HL-60/S4 (cell line): ENCODE data around the gene CHST11.

ENCODE experiments used
- in situ Hi-C: fragments of 300-500 bp; cut with MboI; formaldehyde crosslinking; loops from 2 replicates; pipeline ENCODE4 v1.14.3; 2022; ENCODE audit warnings: low sequenced_read_pairs

CHST11 gene

DNA sequence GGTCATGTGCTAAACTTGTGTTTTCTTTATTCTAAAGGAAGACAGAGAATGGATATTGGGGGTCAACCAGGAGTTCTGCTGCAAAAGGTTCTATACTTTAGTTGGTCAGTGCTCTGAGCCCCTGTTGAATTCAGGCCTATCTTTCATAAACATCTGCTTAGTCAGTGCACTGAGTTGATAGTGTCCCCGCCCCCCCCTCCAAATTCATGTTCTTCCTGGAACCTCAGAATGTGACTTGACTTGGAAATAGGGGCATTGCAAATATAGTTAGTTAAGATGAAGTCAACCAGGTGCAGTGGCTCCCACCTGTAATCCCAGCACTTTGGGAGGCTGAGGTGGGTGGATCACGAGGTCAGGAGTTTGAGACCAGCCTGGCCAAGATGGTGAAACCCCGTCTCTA lies 23.3 kb downstream of the CHST11 start:
- in situ Hi-C loops = no loop called here

DNA sequence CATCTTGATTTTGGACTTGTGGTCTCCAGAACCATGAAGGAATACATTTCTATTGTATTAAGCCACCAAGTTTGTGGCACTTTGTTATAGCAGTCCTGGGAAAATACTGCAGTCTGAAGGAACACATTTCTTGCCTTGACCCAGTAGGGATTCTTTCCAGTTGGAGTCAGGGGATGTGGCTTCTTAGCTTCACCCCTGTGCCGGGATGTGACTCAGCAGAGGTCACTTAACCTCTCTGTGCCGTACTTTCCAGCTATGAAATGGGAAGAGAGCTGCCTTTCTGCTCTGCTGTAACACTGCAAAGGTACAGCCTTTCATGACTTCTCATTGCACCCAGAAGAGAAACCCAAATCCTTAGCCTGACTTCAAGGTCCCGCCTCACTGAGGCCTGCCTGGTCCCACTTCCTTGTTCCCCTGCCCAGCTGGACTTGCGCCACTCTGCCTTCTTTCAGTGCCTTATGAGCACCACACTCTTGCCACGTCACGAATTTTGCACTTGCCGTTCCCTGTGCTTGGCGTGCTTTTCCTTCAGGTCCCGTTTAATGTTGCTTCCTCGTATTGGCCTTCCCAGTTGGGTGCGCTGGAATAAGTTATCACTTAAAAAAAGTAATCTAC lies 24.2 kb downstream of the CHST11 start:
- in situ Hi-C loops = no loop called here

DNA sequence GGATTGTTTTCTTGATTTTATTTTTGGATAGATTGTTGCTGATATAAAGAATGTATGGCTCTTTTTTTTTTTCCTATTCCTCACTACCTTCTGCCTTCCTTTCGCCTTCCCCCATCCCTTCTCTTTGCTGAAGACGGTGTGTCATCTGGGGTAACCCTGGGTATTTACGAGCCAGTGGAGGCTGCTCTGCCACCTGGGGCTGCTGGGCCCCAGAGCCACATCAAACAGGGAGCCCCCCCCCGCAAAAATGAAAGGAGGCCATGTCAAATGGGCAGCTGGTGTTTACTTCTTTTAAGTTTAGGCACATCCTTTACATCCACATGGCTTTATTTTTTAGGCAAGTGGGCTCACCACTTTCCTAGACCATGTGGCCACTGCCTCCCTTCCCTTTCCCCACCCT lies 25.4 kb downstream of the CHST11 start:
- in situ Hi-C loops = no loop called here

DNA sequence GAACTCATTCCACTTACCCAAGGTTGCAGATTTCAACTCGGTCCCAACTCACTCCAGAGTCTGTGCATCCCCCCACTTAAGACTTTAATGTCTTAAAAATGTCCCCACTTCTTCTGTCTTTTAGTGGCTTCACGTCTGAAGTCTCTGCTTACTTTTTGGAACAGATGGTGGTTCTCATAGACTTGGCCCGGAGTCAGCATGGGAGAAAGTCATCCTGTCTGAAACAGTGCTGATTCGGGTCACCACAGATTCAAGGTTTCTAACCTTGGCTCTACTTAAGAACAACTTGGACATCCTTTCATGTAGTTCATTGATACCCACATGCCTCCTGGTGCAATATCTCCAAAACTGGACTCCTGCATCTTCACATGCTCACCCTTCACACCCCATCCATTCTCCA lies 26.0 kb downstream of the CHST11 start:
- in situ Hi-C loops = no loop called here

DNA sequence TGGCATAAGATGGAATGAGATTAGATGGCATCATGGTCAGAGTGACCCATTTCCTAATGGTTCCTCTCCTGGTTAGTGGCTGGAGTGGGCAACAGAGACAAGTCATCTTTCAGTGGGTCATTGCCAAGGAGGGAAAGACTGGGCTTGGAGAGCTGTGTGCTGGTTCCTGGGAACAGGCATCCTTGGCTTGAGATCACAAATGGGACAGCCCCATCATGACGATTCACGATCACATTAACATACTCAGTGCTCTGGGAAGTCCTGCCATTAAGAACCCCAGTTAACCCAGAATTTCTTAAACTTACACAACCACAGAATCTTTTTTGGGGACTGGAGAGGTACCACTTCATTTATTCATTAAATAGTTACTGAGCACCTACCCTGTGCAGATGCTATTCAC lies 27.3 kb downstream of the CHST11 start:
- in situ Hi-C loops = no loop called here

DNA sequence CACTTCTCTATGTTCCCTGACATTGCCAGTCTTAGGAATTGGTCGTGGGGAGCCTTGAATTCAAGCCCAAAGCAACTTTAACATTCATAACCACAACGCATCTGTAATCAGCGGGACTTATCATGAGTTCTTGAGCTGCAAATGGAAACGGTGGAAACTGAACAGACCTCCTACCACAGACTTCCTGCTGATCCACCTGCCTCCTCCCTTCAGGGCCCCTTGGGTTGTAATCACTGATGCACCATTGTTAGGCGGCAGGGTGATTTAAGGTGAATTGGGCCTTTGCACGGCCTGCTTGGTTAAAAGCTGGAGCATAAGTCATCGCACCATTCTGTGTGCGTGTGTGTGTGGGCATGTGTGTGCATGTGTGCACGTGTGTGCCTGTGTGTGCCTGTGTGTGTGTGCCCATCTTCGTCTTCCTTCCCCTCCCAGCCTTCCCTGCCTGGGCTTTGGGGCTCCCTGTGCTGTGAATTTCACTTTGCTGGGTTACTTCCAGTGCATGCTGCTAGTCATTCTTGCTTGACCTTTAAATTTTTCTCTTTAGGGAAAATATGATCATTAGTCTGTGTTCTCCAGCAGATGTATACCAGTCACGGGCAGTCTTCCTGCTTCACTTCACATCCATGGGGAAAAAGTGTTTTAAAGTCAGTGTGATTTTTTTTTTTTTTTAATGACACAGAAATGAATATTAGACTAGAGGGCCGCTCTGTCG lies 29.1 kb downstream of the CHST11 start:
- in situ Hi-C loops = no loop called here

DNA sequence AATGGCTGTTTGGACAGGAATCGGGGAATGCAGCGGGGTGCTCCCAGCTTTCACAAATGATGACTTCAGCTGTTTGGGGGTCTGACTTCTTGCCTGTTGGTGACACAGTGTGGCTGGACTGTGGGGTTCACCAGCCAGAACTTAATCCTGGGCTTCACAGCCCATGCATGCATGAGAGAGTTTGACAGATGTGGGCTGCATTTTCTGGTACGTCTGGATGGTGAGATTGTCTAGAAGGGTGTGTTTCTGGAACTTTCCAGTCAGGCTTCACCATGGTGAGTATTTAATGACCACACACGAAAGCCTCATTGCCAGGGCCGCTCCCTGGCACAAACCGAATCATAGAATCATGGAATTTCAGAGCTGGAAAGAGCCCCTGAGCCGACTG lies 29.6 kb downstream of the CHST11 start:
- in situ Hi-C loops = no loop called here

DNA sequence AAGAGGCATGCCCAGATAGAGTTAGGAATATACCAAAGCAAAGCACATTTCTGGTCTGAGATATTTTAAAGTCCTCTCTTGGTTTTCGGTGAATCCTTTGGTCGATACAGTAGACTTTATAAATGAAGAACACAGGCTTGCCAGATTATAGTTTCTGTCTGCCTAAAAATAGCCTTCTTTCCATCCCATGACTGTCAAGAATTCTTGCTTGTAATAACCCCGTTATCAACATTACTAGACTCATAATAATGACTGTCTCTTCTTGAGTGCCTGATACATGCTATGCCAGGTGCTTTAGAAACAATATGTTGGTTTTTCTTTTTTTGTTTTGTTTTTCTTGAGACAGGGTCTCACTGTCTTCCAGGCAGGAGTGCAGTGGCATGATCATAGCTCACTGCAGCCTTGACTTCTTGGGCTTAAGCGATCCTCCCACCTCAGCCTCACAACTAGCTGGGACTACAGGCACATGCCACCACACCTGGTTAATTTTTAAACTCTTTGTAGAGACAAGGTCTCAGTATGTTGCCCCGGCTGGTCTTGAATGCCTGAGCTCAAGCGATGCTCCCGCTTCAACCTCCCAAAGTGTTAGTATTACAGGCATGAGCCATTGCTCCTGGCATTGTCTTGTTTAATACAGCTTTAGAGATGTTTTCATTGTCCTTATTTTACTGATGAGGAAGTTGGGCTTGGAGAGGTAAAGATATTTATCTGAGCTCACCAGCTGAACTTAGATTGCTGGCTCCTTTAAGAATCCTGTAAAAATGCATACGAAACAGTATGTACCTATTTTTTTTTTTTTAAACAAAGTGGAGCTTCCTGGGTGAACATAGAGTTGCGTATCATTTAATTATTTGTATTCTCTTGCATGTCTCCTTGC lies 30.4 kb downstream of the CHST11 start:
- in situ Hi-C loops = no loop called here

DNA sequence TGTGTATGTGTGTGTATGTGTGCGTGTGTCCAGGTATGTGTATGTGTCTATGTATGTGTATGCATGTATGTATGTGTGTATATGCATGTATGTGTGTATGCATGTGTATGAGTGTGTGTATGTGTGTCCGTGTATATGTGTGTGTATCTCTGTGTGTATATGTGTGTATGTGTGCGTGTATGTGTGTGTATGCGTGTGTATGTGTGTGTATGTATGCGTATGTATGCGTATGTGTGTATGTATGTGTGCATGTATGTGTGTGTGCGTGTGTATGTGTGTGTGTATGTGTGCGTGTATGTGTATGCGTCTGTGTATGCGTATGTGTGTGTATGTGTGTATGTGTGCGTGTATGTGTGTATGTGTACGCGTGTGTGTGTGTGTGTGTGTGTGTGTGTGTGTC lies 31.6 kb downstream of the CHST11 start:
- in situ Hi-C loops = no loop called here

DNA sequence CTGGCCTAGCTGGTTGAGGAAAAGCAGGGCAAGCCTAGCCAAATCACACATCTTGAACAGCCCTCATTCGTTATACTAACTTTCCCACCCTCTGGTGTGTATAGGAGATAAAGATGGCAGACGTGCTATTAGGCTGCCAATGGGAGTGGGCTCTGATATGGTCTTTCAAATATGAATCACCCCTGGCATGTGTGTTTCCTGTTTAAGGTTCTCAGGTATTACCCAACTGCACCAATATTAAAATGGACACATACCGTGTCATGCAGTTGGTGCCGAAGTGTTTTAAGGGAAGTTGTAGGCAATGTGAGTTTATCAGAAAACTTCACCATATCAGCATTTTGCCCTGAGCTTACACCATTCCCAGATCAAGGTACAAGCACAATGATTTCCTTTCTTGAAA lies 33.4 kb downstream of the CHST11 start:
- in situ Hi-C loops = no loop called here

DNA sequence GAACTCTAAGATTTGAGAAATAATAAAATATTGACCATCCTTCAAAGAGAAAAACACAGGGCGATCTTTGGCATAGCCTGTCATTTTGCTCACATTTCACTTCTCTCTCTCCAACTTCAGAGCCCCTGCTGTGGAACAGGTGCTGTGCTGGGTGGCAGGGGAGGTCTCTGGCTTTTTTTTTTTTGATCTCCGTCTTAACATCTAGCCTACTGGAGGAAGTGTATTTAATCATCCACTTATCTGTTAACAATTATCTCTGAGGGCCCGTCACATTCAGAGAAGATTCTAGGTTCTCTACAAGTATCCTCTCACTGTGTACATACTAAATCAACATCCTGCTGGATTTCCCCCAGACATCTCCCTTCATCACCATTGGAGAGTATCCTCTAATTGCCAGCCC lies 34.1 kb downstream of the CHST11 start:
- in situ Hi-C loops = no loop called here

DNA sequence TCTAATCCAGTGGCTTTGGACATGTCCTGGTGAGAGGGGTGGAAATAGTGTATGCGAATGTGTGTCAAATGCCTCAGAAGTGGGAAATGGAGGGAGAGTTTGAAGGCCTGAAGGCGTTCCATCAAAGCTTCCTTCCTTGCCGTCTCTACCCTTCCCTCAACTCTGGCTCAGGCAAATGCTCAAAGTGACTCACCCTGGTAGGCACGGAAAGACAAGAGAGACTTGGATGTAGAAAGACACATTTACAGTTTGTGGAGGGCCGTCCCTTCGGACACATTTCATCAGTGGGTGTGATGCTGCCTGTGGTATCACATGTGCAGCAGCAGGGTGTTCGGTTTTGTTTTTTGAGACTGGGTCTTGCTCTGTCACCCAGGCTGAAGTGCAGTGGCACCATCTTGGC lies 36.7 kb downstream of the CHST11 start:
- in situ Hi-C loops = no loop called here

DNA sequence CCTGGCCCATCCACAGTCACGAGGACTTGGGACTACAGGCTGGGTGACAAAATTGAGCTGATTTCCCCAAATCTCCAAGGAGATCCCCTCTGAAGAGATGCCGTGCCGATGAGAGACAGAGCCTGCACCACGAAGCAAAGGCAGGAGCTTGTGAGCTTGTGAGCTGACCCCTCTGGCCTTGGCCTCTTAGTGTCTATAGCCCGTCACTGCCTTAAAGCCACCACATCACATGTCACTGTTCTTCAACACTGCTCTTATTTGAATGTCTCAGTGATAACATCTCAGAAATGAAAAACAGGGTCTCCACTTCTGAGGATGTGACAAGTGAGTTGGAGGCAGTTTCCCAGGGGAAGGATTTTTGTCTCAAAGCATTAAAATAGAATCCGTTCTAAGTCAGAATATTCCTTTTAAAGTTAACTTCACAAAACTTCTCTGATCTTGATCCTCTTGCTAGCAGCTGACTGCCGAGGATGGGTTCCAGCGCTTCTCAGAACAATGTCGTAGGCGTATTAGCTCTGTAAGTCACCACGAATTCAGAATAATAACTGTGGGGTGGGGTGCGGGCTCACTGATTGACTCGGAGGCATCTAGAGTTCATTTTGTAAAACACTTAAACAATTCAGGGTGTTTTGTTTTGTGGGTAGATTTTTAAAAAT lies 37.5 kb downstream of the CHST11 start:
- in situ Hi-C loops = no loop called here

DNA sequence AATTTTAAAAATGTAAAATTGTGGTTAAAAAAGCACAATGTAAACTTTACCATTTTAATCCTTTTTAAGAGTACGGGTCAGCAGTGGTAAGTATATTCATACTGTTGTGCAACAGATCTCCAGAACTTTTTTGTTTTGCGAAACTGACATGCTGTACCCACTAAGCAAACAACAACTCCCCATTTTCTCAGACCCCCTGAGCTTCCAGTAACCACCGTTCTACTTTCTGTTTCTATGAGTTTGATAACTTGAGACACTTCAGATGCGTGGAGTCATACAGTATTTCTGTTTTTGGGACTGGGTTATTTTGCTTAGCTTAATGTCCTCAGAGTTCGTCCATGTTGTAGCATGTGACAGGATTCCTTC lies 38.0 kb downstream of the CHST11 start:
- in situ Hi-C loops = no loop called here

DNA sequence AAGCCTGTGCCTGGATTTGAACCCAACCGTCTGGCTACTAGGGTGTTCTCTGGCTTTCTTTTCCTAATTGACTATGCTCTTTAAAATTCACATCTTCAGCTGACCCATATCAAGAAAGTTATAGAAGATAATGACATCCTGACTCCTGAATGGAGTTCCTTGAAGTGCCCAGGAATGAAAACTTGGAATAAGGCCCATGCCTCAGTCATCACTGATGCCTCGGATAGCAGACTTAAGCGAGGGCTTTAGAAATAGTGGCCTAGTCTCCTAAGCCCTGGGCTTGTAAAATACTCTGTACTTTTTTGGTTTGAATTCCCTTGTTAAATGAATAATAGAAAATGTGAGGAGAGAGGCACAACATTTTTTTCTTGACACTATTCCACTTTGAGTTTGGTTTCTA lies 39.0 kb downstream of the CHST11 start:
- in situ Hi-C loops = no loop called here

DNA sequence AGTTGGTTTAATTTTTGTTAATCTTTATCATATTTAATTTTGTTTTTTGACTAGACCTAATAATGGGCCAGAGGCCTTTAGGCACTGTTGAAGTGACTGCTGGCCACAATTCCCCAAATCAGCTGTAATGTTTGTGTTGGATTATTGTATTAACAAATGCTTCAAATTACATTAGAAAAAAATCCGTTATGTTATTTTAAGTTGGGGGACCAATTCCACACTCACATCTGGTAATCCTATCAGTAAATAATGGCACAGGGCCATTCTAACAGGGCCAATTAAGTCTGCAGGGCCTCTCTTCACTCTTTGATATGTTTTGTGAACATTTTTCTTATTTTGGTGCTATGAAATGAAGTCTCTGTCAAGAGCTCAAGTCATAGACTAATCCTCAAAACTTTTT lies 39.6 kb downstream of the CHST11 start:
- in situ Hi-C loops = no loop called here

DNA sequence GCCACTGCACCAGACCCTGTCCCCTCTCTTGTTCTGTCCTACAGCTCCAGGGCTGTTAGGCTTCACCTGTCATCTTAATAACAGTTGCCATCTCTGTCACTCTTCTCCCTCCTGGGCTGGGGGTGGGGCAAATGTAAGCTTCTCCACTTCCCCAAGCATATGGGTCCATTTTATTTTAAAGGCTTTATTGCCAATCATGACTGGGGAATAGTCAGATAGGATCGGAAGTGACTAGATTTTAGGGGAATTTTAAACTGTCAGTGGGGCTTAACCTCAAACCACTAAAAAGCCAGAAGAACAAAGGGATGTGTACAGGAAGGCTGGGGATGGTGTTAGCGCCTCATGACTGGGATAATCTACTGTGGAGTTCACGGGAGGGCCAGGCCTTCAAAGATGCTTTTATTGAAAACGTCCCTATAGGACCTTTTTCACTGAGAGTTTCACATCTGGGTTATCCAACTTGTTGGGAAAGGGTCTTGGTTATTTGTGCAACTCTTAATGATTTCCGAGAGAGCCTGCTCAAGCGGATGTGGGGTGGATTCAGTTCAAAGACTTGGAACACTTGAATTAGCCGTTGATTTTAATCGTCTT lies 41.6 kb downstream of the CHST11 start:
- in situ Hi-C loops = no loop called here

DNA sequence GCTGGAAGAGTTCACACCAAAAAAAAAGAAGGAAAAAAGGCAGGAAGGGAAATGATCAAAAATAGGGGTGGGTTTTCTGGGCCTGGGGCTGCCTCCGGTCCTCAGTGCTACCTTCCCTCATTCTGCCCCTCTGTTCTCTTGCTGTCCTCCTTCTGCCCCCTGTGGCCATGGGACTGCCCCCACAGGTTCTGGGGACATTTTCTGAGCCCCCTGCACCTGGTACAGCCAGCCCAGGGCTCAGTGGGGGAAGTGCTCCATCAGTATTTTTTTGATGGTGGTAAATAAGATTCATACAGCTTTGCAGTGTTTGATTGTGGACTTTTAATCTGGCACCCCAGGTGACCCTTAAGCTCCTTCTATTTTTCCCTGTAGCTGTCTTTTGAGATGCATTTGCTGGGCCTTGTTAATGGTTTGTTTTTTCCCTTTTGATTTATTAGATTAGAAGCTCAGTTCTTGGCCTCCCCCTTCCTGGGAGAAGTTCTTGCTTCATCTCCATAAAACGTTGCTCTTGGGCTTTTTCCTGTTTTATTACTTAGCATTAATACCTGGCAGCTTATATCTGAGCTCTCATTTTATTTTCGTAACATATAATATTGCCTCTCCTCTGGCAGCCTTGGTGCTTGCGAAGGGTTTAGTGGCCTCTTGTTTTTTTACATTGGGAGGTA lies 43.1 kb downstream of the CHST11 start:
- in situ Hi-C loops = no loop called here

DNA sequence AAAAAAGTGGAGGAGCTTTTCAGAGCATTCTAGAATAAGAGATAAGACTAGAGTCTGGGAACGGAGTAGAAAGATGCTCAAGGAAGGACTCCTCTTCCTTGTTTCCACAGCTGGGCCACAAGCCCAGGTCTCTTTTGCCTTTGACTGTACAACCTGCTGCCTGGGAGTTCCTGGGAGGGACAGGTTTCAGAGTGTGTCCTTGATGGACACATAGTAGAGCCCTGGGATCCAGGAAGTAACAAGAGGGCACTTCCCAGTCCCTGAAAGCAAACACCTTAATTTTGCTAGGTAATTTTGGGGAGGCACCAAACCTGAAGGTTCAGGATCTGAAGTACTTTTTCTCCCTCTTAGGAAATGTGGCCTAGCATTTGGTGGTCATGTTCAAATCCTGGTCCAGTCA lies 44.4 kb downstream of the CHST11 start:
- in situ Hi-C loops = no loop called here

DNA sequence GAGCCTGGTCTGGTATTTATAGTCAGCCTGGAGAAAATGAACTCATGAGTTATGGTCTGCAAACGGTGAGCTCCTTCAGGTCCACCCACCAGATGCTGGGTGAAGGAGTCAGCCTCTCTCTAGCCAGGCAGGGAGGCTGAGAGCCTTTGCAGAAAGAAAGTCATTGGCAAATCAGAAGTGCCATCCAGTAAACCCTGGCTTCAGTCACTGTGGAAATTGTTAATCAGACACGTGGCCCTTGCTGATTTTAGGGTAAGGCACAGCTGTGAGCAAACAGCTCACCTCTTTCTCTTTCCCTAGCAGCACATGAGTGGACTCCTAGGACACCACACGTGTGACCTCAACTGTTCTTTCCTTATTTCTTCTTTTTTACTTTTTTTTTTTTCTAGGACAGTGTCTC lies 44.9 kb downstream of the CHST11 start:
- in situ Hi-C loops = no loop called here

DNA sequence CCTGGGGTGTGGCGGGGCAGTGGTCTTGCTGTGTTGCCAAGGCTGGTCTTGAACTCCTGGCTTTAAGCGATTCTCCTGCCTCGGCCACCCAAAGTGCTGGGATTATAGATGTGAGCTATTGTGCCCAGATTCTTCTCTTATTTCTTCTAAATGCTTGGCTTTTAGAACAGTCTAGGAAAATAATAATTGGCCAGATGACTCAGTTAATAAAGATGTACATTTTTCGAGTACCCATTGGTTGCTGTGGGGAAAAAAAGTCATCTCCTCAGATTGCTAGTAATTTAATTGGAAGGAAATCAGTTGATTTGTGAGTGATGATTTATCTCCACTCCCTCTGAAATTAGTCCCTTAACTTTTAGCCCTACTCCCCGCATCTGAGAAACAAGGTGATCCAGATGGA lies 45.5 kb downstream of the CHST11 start:
- in situ Hi-C loops = no loop called here
